SK-N-SH (cell line): ENCODE results near the gene MAGI2.

Experiments
- ELF1 ChIP-seq: IDR thresholded peaks from 2 replicates; pipeline ENCODE4 v1.4.0; 2012
- GABPA ChIP-seq: IDR thresholded peaks from 2 replicates; pipeline ENCODE4 v1.4.0; 2012; ENCODE audit warnings: low read depth, mild to moderate bottlenecking
- JUND ChIP-seq: IDR thresholded peaks from 2 replicates; pipeline ENCODE4 v1.4.0; 2012
- MXI1 ChIP-seq: IDR thresholded peaks from 2 replicates; pipeline ENCODE4 v1.6.1; 2012; ENCODE audit warnings: mild to moderate bottlenecking, low read depth, low read length, improper control_type of control experiment
- POLR2AphosphoS5 ChIP-seq: IDR thresholded peaks from 2 replicates; pipeline ENCODE4 v1.6.1; 2012; ENCODE audit warnings: low read depth, low read length
- RFX5 ChIP-seq: IDR thresholded peaks from 2 replicates; pipeline ENCODE4 v1.6.1; 2012; ENCODE audit warnings: mild to moderate bottlenecking, improper control_type of control experiment, low read length
- YY1 ChIP-seq: IDR thresholded peaks from 2 replicates; pipeline ENCODE4 v1.4.0; 2012; ENCODE audit warnings: low read depth, mild to moderate bottlenecking
- TF ChIP-seq, protein P1 (sequence below): fragments of 200-600 bp; sonication (generic); IDR thresholded peaks from 2 replicates; pipeline ENCODE4 v1.6.1; 2017; ENCODE audit warnings: antibody characterized with exemption, mild to moderate bottlenecking, moderate library complexity

DNA sequence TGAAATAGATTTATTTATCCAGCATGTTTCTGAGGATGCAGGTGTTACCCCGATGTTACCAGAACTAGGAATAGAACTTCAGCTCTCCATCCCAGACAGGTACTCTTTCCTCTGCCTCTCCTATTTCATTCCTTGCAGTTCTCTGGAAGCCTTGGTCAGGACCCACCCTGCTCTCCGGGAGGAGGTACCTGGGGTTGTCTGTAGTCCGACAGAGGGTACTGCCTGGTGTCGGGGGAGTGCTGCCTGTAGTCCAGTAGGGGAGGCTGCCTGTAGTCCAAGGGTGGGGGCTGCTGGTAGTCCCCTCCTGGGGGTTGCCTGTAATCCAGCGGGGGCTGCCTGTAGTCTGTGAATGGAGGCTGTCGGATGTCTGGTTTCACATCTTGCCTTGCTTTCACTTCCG, 1326.5 kb downstream of the MAGI2 start:
- no peak for TF ChIP-seq MXI1
- TF ChIP-seq, protein P1, sequence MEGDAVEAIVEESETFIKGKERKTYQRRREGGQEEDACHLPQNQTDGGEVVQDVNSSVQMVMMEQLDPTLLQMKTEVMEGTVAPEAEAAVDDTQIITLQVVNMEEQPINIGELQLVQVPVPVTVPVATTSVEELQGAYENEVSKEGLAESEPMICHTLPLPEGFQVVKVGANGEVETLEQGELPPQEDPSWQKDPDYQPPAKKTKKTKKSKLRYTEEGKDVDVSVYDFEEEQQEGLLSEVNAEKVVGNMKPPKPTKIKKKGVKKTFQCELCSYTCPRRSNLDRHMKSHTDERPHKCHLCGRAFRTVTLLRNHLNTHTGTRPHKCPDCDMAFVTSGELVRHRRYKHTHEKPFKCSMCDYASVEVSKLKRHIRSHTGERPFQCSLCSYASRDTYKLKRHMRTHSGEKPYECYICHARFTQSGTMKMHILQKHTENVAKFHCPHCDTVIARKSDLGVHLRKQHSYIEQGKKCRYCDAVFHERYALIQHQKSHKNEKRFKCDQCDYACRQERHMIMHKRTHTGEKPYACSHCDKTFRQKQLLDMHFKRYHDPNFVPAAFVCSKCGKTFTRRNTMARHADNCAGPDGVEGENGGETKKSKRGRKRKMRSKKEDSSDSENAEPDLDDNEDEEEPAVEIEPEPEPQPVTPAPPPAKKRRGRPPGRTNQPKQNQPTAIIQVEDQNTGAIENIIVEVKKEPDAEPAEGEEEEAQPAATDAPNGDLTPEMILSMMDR = no peak
- TF ChIP-seq JUND = no peak
- TF ChIP-seq POLR2AphosphoS5 = no peak
- no peak for TF ChIP-seq RFX5
- TF ChIP-seq GABPA = no peak
- TF ChIP-seq ELF1 = no peak
- no peak for TF ChIP-seq YY1
